Stomach (tissue), 4 donors: ENCODE measurements around the gene THSD4.

Experiments used
- POLR2A ChIP-seq, 4 donors: fragments of 450-650 bp; IDR thresholded peaks; one replicate each; pipeline ENCODE4 v1.6.1; 2016; ENCODE audit warnings: antibody characterized with exemption in 4 of 4, control low read depth in 2 of 4, mild to moderate bottlenecking in 1 of 4, moderate library complexity in 1 of 4
- POLR2AphosphoS5 ChIP-seq, 3 donors: sonication (generic); formaldehyde crosslinking; IDR thresholded peaks; one replicate each; pipeline ENCODE4 v1.6.1; 2016; ENCODE audit warnings: antibody characterized with exemption in 3 of 3
- TF ChIP-seq, protein P1 (sequence below), 7 experiments: fragments of 450-650 bp in 4 of 7; fragments of 200-600 bp in 3 of 7; sonication (generic) in 3 of 7; IDR thresholded peaks; one replicate each; pipeline ENCODE4 v1.5.1; 2016 to 2019; ENCODE audit warnings: antibody characterized with exemption in 7 of 7, control low read depth in 2 of 7, mild to moderate bottlenecking in 1 of 7

DNA sequence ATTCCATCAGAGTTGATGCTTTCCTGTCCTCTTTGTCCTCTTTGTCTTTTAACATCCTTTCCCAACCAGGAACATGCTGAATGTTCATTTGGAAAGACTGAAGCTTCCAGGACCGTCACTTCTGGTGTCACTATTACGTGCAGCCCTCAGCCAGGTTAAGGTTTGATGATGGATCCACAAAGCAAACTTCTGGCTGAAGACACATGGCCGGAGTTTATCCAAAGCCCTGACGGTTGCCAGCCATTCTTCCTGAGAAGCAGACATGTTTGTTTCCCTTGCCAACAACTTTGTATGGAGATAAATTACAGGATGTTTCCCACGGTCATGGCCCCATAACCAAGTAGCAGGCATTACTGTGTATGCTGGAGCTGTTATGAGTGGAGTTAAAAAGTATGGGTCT is 236.9 kb downstream of the THSD4 start:
- TF ChIP-seq, protein P1, sequence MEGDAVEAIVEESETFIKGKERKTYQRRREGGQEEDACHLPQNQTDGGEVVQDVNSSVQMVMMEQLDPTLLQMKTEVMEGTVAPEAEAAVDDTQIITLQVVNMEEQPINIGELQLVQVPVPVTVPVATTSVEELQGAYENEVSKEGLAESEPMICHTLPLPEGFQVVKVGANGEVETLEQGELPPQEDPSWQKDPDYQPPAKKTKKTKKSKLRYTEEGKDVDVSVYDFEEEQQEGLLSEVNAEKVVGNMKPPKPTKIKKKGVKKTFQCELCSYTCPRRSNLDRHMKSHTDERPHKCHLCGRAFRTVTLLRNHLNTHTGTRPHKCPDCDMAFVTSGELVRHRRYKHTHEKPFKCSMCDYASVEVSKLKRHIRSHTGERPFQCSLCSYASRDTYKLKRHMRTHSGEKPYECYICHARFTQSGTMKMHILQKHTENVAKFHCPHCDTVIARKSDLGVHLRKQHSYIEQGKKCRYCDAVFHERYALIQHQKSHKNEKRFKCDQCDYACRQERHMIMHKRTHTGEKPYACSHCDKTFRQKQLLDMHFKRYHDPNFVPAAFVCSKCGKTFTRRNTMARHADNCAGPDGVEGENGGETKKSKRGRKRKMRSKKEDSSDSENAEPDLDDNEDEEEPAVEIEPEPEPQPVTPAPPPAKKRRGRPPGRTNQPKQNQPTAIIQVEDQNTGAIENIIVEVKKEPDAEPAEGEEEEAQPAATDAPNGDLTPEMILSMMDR (IDR thresholded peaks at IDR 0.05): no peak
- TF ChIP-seq POLR2AphosphoS5 (IDR thresholded peaks at IDR 0.05): no peak
- no peak for TF ChIP-seq POLR2A (IDR thresholded peaks at IDR 0.05)
